ENCODE measurements around the gene OSBPL6. TPM values are rescaled to one million over a fixed set of nuclear protein-coding genes. Genes with fewer than 3 reads are reported as not detected.
"Not testable (repeated sequence)": the region's sequence is repeated elsewhere in the genome, so short reads cannot be mapped to it uniquely, and the experiment has no call there.

Gene OSBPL6
- total RNA-seq, 4 donors from 2014 or later: 1.8 to 6.1 (median 3.4) TPM

- intact Hi-C loops (cut with DNase I): no loop called here
- H3K4me1 ChIP-seq: peaks cover 0 to 14% (median 0%) of the 10 kb centered on the region in 3 donors
- H3K36me3 ChIP-seq: peaks cover 0 to 20% (median 0%) of the 10 kb centered on the region in 3 donors
- no peak for DNase-seq
- 77 to 91% methylated on average over 3 of the region's 3 CpGs for WGBS, 2 donors
- no peaks in the 10 kb centered on the region for H3K9me3 ChIP-seq
- TF ChIP-seq POLR2A (IDR thresholded peaks at IDR 0.05) (no peak), CTCF (IDR thresholded peaks at IDR 0.05) (no peak)
- no peak overlapping the region for H3K27ac ChIP-seq
- H3K4me3 ChIP-seq: no peak overlapping the region
- H3K27me3 ChIP-seq: no peaks in the 10 kb centered on the region
These were observed 139.5 kb downstream of the OSBPL6 start for GRCh38 chr2:178333851-178334250.

GRCh38 chr2:178335230-178335629 lies 140.9 kb downstream of the OSBPL6 start:
- TF ChIP-seq POLR2A (IDR thresholded peaks at IDR 0.05) (no peak), CTCF (IDR thresholded peaks at IDR 0.05) (no peak)
- H3K27ac ChIP-seq: no peak overlapping the region
- intact Hi-C loops (cut with DNase I): no loop called here
- H3K4me3 ChIP-seq: no peak overlapping the region
- H3K27me3 ChIP-seq: no peaks in the 10 kb centered on the region
- peaks cover 0 to 20% (median 0%) of the 10 kb centered on the region in 3 donors for H3K36me3 ChIP-seq
- peaks cover 0 to 14% (median 0%) of the 10 kb centered on the region in 3 donors for H3K4me1 ChIP-seq
- no peaks in the 10 kb centered on the region for H3K9me3 ChIP-seq
- no peak for DNase-seq

- H3K27me3 ChIP-seq: no peaks in the 10 kb centered on the region
- H3K4me3 ChIP-seq: no peak overlapping the region
- 92 to 94% methylated on average over 11 of the region's 11 CpGs for WGBS, 2 donors
- H3K4me1 ChIP-seq: no peaks in the 10 kb centered on the region
- intact Hi-C loops (cut with DNase I): no loop called here
- no peak overlapping the region for H3K27ac ChIP-seq
- no peaks in the 10 kb centered on the region for H3K9me3 ChIP-seq
- no peak for TF ChIP-seq CTCF (IDR thresholded peaks at IDR 0.05)
- no peak for TF ChIP-seq POLR2A (IDR thresholded peaks at IDR 0.05)
- H3K36me3 ChIP-seq: no peaks in the 10 kb centered on the region
- no peak for DNase-seq
These were observed 149.8 kb downstream of the OSBPL6 start for GRCh38 chr2:178344121-178344520.

- TF ChIP-seq POLR2A (IDR thresholded peaks at IDR 0.05) (no peak), CTCF (IDR thresholded peaks at IDR 0.05) (no peak)
- Histone ChIP-seq H3K36me3 (peaks cover 0 to 10% (median 0%) of the 10 kb centered on the region in 3 donors), H3K9me3 (no peaks in the 10 kb centered on the region), H3K4me3 (no peak overlapping the region), H3K4me1 (no peaks in the 10 kb centered on the region), H3K27me3 (no peaks in the 10 kb centered on the region), H3K27ac (no peak overlapping the region)
- DNase-seq: no peak
- intact Hi-C loops (cut with DNase I): no loop called here
- WGBS, 2 donors: 89 to 91% methylated on average over 2 of the region's 2 CpGs
These were observed 151.6 kb downstream of the OSBPL6 start for GRCh38 chr2:178345951-178346350.

GRCh38 chr2:178350051-178350450 lies 155.7 kb downstream of the OSBPL6 start:
- H3K27me3 ChIP-seq: no peaks in the 10 kb centered on the region
- no peak for DNase-seq
- WGBS, 2 donors: 76 to 83% methylated on average over 3 of the region's 3 CpGs
- peaks cover 0 to 20% (median 0%) of the 10 kb centered on the region in 3 donors for H3K36me3 ChIP-seq
- no peak for TF ChIP-seq CTCF (IDR thresholded peaks at IDR 0.05)
- H3K4me3 ChIP-seq: no peak overlapping the region
- H3K9me3 ChIP-seq: no peaks in the 10 kb centered on the region
- no peak overlapping the region for H3K27ac ChIP-seq
- intact Hi-C loops (cut with DNase I): no loop called here
- H3K4me1 ChIP-seq: no peaks in the 10 kb centered on the region

GRCh38 chr2:178357704-178358103 lies 163.4 kb downstream of the OSBPL6 start:
- H3K36me3 ChIP-seq; H3K27me3 ChIP-seq; DNase-seq; H3K27ac ChIP-seq; H3K4me3 ChIP-seq; H3K9me3 ChIP-seq; H3K4me1 ChIP-seq; intact Hi-C loops (cut with DNase I): not testable (repeated sequence)
- WGBS, 2 donors: 100% methylated on average over 4 of the region's 4 CpGs

All from esophagus squamous epithelium (tissue), 5 donors.